HG03432 (cell line): ENCODE measurements around the gene TEX44.
"Not testable (repeated sequence)": the region's sequence is repeated elsewhere in the genome, so short reads cannot be mapped to it uniquely, and the experiment has no call there.

Experiments
- ATAC-seq: cut with Tn5 transposase; IDR thresholded peaks from one replicate; pipeline ENCODE4 v1.9.1; 2021; ENCODE audit warnings: mild to moderate bottlenecking, moderate library complexity; ENCODE audit not compliant: unreplicated experiment

The TEX44 gene

GRCh38 chr2:231570915-231571314 is 21.7 kb upstream of the TEX44 start:
- ATAC-seq = not testable (repeated sequence)

DNA sequence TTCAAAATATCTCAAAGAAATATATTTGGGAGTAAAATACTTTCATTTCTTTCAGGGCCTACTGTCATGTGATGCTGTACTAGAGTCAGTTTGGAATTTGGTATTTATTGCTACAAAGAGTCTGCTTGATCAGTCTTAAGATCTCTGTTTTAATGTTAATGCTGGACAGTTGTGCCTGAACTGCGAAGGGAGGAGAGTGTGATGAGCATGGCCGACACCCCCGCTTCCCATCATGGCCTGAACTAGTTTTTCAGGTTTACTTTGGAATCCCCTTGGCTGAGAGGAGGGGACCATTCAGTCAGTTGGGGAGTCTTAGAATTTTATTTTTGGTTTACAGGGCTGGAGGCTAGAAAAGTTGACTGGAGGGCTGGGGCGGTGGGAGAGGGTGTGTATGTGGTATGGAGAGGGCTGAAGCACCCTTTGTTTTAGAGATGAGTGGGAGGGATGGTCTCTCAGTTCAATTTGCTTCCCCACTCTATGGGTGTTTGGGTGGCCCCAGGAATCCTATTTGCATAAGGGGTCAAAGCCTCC is 20.9 kb upstream of the TEX44 start:
- no peak for ATAC-seq

GRCh38 chr2:231573096-231573495 is 19.6 kb upstream of the TEX44 start:
- no peak for ATAC-seq

GRCh38 chr2:231573698-231574421 is 18.8 kb upstream of the TEX44 start:
- no peak for ATAC-seq

- no peak for ATAC-seq
These were observed 16.9 kb upstream of the TEX44 start for GRCh38 chr2:231575612-231576256.

GRCh38 chr2:231576465-231576864 is 16.2 kb upstream of the TEX44 start:
- no peak for ATAC-seq

DNA sequence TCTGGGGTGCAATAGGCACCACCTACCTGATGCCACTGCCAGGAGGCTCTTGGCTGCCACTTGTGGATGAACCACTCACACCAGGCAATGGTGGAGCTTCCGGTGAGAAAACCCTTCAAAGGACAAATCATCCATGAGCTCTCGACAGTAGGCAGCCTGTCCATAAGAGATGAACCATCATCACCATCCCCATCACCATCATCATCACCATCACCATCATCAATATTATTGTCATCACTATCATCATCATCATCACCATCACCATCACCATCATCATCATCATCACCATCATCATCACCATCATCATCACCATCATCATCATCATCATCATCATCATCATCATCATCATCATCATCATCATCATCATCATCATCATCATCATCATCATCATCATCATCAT is 14.0 kb upstream of the TEX44 start:
- ATAC-seq = not testable (repeated sequence)

- ATAC-seq = no peak
These were observed 13.1 kb upstream of the TEX44 start for GRCh38 chr2:231579560-231579959.

DNA sequence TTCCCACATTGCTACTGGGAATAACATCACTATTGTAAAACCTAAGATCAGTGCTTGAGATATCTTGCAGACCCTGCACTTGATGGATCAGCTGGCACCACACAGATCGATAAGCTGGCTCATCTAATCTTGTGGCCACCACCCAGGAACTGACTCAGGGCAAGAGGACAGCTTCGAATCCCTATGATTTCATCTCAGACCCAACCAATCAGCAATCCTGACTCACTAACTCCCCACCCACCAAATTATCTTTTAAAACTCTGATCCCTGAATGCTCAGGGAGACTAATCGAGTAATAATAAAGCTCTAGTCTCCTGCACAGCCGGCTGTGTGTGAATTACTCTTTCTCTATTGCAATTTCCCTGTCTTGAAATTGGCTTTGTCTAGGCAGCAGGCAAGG is 11.3 kb upstream of the TEX44 start:
- ATAC-seq = no peak

DNA sequence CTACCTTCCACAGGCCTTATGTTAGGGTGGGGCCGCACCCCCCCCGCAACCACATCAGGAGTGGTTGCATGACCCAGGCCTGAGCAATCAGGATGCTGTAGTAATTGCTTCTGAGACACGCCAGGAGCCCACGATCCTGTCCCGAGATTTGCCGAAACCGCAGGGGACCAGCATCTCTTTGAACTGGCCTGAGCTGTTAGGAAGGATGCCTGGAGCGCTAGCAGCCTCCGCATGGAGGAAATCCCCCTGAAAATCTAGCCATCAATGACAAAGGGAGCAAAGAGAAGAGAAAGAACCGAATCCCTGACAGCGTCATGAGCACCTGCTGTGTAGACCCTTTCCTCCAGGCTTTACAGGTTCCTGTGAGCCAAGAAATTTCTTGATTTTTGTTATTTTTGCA is 8.7 kb upstream of the TEX44 start:
- no peak for ATAC-seq

GRCh38 chr2:231587744-231588143 is 4.9 kb upstream of the TEX44 start:
- not testable (repeated sequence) for ATAC-seq

- ATAC-seq = no peak
These were observed 3.0 kb upstream of the TEX44 start for GRCh38 chr2:231589656-231590055.

DNA sequence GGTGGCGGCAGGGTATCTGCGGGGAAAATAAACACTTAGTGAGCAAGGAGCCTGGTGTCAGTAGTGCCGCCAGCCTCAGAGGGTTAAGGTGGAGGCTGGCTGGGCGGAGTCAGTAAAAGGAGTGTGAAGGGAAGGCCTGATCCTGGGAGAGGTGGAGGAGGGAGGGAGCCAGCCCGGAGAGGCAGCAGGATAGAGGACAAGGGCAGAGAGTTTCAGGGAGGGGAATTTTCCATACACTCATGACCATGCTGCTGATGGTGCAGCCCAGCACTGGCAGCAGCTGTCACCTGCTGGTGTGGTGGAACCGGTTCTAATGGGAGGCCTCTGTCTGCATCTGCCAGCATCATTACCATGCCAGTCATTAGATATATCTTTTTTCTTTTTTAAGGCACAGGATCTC is 2.0 kb upstream of the TEX44 start:
- ATAC-seq = no peak

DNA sequence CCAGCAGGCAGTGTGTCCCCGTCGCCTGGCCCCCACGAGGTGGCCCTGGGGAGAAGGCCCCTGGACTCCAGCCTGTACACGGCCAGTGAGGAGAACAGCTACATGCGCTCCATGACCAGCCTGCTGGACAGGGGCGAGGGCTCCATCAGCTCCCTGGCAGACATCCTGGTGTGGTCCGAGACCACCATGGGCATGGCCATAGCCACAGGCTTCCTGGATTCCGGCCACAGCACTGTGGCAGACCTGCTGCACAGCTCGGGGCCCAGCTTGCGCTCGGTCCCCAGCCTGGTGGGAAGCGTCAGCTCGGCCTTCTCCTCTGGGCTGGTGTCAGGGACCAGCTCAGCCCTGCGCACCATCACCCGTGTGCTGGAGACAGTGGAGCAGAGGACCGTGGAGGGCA is 1.0 kb downstream of the TEX44 start:
- no peak for ATAC-seq

- ATAC-seq = peak; percentile 77
These were observed 4.4 kb downstream of the TEX44 start for GRCh38 chr2:231597014-231597611.

DNA sequence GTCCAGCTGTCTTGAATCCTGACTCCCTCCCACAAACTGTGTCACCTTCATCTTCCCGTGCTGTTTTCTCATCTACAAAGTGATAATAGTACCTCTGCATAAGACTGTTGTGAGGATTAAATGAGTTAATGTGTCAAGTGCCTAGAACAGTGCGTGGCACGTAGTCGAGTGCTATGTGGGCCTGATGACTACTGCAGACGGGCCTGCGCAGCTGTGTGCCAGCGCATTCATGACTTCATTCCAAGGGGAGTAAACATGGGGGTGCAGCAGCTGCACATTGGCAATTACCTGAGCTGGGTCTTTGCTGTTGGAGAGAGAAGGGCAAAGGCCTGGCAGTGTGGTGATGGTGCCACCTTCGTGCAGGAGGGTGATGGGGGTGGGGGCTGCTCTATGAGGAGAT is 5.0 kb downstream of the TEX44 start:
- no peak for ATAC-seq

DNA sequence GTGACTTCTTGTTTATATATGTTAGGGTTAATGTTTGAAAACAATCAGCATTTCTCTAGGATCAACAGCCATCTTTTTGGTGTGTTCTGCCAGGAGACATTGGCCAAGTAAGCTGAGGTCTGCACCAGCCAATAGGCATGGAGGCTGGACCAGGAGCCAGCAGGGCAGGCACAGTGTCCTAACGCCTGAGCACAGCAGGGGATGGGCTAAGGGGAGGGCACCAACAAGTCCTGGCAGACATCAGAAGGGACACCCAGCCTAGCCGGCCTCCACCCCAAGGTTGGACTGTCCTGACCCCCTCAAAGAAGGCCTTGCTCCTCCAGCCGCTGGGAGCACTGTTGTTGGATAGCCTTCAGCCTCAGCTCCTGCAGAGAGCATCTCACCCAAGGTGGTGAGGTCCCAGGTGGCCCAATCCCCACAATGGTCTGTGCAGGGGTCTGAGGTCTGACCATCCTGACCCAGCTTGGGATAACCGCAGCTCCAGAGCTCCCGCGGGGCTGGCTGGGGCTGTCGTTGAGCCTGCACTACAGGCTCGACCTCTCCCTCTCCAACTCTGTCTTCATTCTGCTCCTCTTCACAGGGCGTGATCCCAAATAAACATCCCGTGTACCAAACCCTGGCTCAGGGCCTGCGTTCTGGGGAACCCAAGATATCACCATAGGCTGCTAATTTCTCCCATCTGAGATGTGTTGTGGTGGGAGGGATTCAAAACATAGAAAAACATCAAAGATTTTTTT is 8.1 kb downstream of the TEX44 start:
- no peak for ATAC-seq

DNA sequence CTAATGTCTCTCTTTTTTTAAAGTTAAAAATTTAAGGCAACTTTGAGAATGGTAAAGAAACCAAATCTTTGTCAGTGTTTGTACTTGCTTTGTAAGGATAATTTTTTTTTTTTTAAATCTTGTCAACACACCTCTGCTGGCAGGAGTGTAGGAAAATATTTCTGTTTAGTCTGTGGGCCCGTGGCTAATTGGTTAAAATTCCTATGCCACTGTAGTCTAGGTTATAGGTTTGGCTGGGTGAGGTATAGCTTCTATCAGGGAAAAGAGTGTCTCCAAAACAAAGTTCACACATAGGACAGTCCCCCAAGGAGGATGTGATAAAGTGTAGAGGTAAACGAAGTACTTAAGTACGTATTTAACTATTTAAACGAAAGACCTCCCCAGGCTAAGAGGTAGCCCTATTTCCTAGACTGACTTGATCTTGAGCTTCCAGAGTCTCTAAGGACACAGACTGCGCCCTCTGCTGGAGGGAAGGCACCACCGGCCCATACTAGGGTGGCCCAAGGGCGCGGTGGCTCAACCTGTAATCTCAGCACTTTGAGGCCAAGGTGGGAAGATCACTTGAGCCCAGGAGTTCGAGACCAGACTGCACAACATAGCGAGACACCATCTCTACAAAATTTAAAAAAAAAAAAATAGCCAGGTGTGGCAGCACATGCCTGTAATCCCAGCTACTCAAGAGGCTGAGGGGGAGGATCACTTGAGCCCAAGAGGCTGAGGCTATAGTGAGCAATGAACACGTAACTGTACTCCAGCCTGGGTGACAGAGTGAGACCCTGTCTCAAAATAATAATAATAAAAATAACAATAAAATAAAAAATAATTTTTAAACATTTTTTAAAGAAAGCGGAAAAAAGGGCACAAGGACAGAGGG is 8.9 kb downstream of the TEX44 start:
- no peak for ATAC-seq

GRCh38 chr2:231602859-231603467 is 10.3 kb downstream of the TEX44 start:
- no peak for ATAC-seq

- peak; percentile 47 for ATAC-seq
These were observed 11.5 kb downstream of the TEX44 start for GRCh38 chr2:231604101-231604684.
